IMR-90 (cell line): Measurements from ENCODE around the gene CRTAC1.

Source experiments
- MAFK ChIP-seq: IDR thresholded peaks from 2 replicates; pipeline ENCODE4 v1.6.1; 2012; ENCODE audit warnings: low read depth, low read length, improper control_type of control experiment
- MXI1 ChIP-seq: IDR thresholded peaks from 2 replicates; pipeline ENCODE4 v1.6.1; 2012; ENCODE audit warnings: low read depth, mild to moderate bottlenecking, low read length, moderate library complexity, borderline replicate concordance
- POLR2A ChIP-seq: IDR thresholded peaks from 2 replicates; pipeline ENCODE4 v1.6.1; 2012; ENCODE audit warnings: mild to moderate bottlenecking, low read depth, low read length
- TF ChIP-seq, protein P1 (sequence below): conservative IDR thresholded peaks from 2 replicates; pipeline ENCODE4 v1.5.1; 2012; ENCODE audit warnings: mild to moderate bottlenecking, low read depth, low read length, improper control_type of control experiment
- TF ChIP-seq, protein P2 (sequence below): fragments of 150-350 bp; IDR thresholded peaks from 2 replicates; pipeline ENCODE4 v1.6.1; 2016; ENCODE audit warnings: low read depth, mild to moderate bottlenecking, low read length, moderate library complexity, borderline replicate concordance

DNA sequence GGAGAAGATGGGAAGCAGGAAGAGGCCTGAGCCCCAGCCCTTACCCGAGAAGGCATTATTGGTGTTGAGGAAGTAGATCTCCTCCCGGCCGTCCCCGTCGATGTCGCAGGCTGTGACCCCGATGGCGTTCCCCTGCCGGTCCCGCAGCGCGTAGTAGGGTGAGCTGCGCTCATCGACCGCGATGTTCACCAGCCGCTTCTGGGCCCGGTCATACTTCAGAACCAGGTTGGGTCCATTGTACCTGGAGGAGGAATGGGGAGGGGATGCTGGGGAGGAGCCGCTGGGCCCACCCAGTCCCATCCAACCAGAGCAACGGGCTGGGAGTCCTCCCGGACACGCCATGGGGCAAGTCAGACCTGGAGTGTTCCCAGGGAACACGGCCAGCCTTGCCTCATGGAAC, 94.3 kb downstream of the CRTAC1 start:
- TF ChIP-seq, protein P1, sequence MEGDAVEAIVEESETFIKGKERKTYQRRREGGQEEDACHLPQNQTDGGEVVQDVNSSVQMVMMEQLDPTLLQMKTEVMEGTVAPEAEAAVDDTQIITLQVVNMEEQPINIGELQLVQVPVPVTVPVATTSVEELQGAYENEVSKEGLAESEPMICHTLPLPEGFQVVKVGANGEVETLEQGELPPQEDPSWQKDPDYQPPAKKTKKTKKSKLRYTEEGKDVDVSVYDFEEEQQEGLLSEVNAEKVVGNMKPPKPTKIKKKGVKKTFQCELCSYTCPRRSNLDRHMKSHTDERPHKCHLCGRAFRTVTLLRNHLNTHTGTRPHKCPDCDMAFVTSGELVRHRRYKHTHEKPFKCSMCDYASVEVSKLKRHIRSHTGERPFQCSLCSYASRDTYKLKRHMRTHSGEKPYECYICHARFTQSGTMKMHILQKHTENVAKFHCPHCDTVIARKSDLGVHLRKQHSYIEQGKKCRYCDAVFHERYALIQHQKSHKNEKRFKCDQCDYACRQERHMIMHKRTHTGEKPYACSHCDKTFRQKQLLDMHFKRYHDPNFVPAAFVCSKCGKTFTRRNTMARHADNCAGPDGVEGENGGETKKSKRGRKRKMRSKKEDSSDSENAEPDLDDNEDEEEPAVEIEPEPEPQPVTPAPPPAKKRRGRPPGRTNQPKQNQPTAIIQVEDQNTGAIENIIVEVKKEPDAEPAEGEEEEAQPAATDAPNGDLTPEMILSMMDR, result no peak
- TF ChIP-seq MXI1, result no peak
- no peak for TF ChIP-seq MAFK
- no peak for TF ChIP-seq POLR2A
- TF ChIP-seq, protein P2, sequence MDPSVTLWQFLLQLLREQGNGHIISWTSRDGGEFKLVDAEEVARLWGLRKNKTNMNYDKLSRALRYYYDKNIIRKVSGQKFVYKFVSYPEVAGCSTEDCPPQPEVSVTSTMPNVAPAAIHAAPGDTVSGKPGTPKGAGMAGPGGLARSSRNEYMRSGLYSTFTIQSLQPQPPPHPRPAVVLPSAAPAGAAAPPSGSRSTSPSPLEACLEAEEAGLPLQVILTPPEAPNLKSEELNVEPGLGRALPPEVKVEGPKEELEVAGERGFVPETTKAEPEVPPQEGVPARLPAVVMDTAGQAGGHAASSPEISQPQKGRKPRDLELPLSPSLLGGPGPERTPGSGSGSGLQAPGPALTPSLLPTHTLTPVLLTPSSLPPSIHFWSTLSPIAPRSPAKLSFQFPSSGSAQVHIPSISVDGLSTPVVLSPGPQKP, result no peak
